HG02763 (cell line): ENCODE data around the gene NBDY.
"Not testable (repeated sequence)": the region's sequence is repeated elsewhere in the genome, so short reads cannot be mapped to it uniquely, and the experiment has no call there.

Experiments
- ATAC-seq: cut with Tn5 transposase; IDR thresholded peaks from one replicate; pipeline ENCODE4 v1.9.1; 2021; ENCODE audit warnings: mild to moderate bottlenecking, moderate library complexity; ENCODE audit not compliant: unreplicated experiment

NBDY gene

GRCh38 chrX:56764153-56764974, 35.3 kb downstream of the NBDY start:
- peak; percentile 40 for ATAC-seq

GRCh38 chrX:56764975-56765791, 36.1 kb downstream of the NBDY start:
- ATAC-seq = no peak

GRCh38 chrX:56765811-56766553, 36.9 kb downstream of the NBDY start:
- ATAC-seq = no peak

- ATAC-seq = no peak
These were observed 37.7 kb downstream of the NBDY start for GRCh38 chrX:56766554-56767347.

- not testable (repeated sequence) for ATAC-seq
These were observed 38.5 kb downstream of the NBDY start for GRCh38 chrX:56767348-56768119.

- peak; percentile 17 for ATAC-seq
These were observed 39.1 kb downstream of the NBDY start for GRCh38 chrX:56768120-56768660.

- ATAC-seq = peak; percentile 48
These were observed 43.9 kb downstream of the NBDY start for GRCh38 chrX:56772675-56773521.

GRCh38 chrX:56773522-56774060, 44.5 kb downstream of the NBDY start:
- ATAC-seq = peak; percentile 32

- peak; percentile 39 for ATAC-seq
These were observed 49.3 kb downstream of the NBDY start for GRCh38 chrX:56778099-56778923.

GRCh38 chrX:56778924-56779468, 50.0 kb downstream of the NBDY start:
- ATAC-seq = peak; percentile 39

- not testable (repeated sequence) for ATAC-seq
These were observed 51.9 kb downstream of the NBDY start for GRCh38 chrX:56780681-56781649.

- no peak for ATAC-seq
These were observed 53.3 kb downstream of the NBDY start for GRCh38 chrX:56782352-56782751.

GRCh38 chrX:56782791-56783449, 53.9 kb downstream of the NBDY start:
- ATAC-seq = no peak

GRCh38 chrX:56783450-56783831, 54.4 kb downstream of the NBDY start:
- no peak for ATAC-seq

GRCh38 chrX:56783996-56784620, 55.1 kb downstream of the NBDY start:
- ATAC-seq = no peak
